RPMI8226 (cell line): ENCODE data around the gene PRKAR1B.
A peak's percentile ranks its signal among the peaks of the same experiment; 100 is the strongest.

Source experiments
- DNase-seq: peaks from one replicate; pipeline ENCODE4 v3.0.0-alpha.2; 2015

The PRKAR1B gene

GRCh38 chr7:727104-727805 is at the start of gene PRKAR1B:
Gene PRKAR1B, minus strand, starts transcription at chr7:727281. Its CDS starts 15,776 bp downstream, at chr7:711505.
- peak; percentile 79 for DNase-seq

- DNase-seq: no peak
Observed at GRCh38 chr7:776381-776780, 49.3 kb upstream of the PRKAR1B start.

GRCh38 chr7:774161-775109 is 47.4 kb upstream of the PRKAR1B start:
- no peak for DNase-seq

- DNase-seq: no peak
Observed at GRCh38 chr7:773622-773915, 46.5 kb upstream of the PRKAR1B start.

- no peak for DNase-seq
Observed at GRCh38 chr7:772861-773621, 46.0 kb upstream of the PRKAR1B start.

GRCh38 chr7:772392-772791 is 45.3 kb upstream of the PRKAR1B start:
- DNase-seq: no peak

GRCh38 chr7:772005-772294 is 44.9 kb upstream of the PRKAR1B start:
- no peak for DNase-seq

GRCh38 chr7:771234-772004 is 44.3 kb upstream of the PRKAR1B start:
- no peak for DNase-seq

- no peak for DNase-seq
Observed at GRCh38 chr7:770741-771166, 43.7 kb upstream of the PRKAR1B start.

GRCh38 chr7:770336-770735 is 43.3 kb upstream of the PRKAR1B start:
- DNase-seq: no peak

- no peak for DNase-seq
Observed at GRCh38 chr7:768881-769504, 41.9 kb upstream of the PRKAR1B start.

- no peak for DNase-seq
Observed at GRCh38 chr7:767941-768731, 41.1 kb upstream of the PRKAR1B start.

- DNase-seq: no peak
Observed at GRCh38 chr7:767580-767940, 40.5 kb upstream of the PRKAR1B start.

GRCh38 chr7:765383-765782 is 38.3 kb upstream of the PRKAR1B start:
- DNase-seq: no peak

- no peak for DNase-seq
Observed at GRCh38 chr7:763762-764161, 36.7 kb upstream of the PRKAR1B start.

GRCh38 chr7:762885-763284 is 35.8 kb upstream of the PRKAR1B start:
- no peak for DNase-seq

- no peak for DNase-seq
Observed at GRCh38 chr7:761631-762030, 34.5 kb upstream of the PRKAR1B start.

GRCh38 chr7:761101-761500 is 34.0 kb upstream of the PRKAR1B start:
- no peak for DNase-seq

GRCh38 chr7:760006-760405 is 32.9 kb upstream of the PRKAR1B start:
- DNase-seq: no peak

GRCh38 chr7:759569-759968 is 32.5 kb upstream of the PRKAR1B start:
- no peak for DNase-seq

GRCh38 chr7:757741-758163 is 30.7 kb upstream of the PRKAR1B start:
- no peak for DNase-seq
